Lung (tissue), 12 donors: ENCODE results near the gene BCL2L2. TPM values are rescaled to one million over a fixed set of nuclear protein-coding genes. Genes with fewer than 3 reads are reported as not detected.

ENCODE experiments used
- ATAC-seq: fragments of 200-7000 bp; cut with Tn5 transposase; one replicate; pipeline ENCODE4 v1.9.1; 2020; ENCODE audit warnings: moderate number of reproducible peaks; ENCODE audit not compliant: insufficient read depth, low FRiP score
- DNase-seq, 3 donors: peaks; one replicate each; pipeline ENCODE4 v3.0.0-alpha.2; 2013 to 2017
- H3K27ac ChIP-seq, 2 donors: one replicate each; pipeline ENCODE4 v1.5.1; 2013; ENCODE audit warnings: mild to moderate bottlenecking in 2 of 2, moderate library complexity in 2 of 2, control low read depth in 1 of 2, inconsistent platforms in 1 of 2, low read depth in 1 of 2, low read length in 1 of 2
- H3K27me3 ChIP-seq, 3 donors: one replicate each; pipeline ENCODE4 v1.5.1; 2013; ENCODE audit warnings: low read length in 2 of 3; ENCODE audit not compliant: control insufficient read depth in 3 of 3, insufficient read depth in 3 of 3
- H3K36me3 ChIP-seq, 4 donors: one replicate each; pipeline ENCODE4 v1.5.1; 2013; ENCODE audit warnings: low read length in 4 of 4, mild to moderate bottlenecking in 1 of 4, moderate library complexity in 1 of 4; ENCODE audit not compliant: control insufficient read depth in 4 of 4, insufficient read depth in 4 of 4
- H3K4me1 ChIP-seq, 5 donors: one replicate each; pipeline ENCODE4 v1.5.1; 2013; ENCODE audit warnings: low read length in 5 of 5, mild to moderate bottlenecking in 2 of 5, moderate library complexity in 1 of 5; ENCODE audit not compliant: control insufficient read depth in 5 of 5, insufficient read depth in 5 of 5
- H3K4me3 ChIP-seq: one replicate; pipeline ENCODE4 v1.5.1; 2013; ENCODE audit warnings: mild to moderate bottlenecking, control low read depth, moderate library complexity
- H3K9ac ChIP-seq, 2 donors: one replicate each; pipeline ENCODE4 v1.5.1; 2013; ENCODE audit warnings: low read length in 2 of 2, control low read depth in 1 of 2; ENCODE audit not compliant: insufficient read depth in 1 of 2
- H3K9me3 ChIP-seq, 4 donors: one replicate each; pipeline ENCODE4 v1.5.1; 2013; ENCODE audit warnings: low read length in 3 of 4, mild to moderate bottlenecking in 1 of 4, moderate library complexity in 1 of 4; ENCODE audit not compliant: control insufficient read depth in 4 of 4, insufficient read depth in 3 of 4
- WGBS, 2 donors: extraction: QIAGEN DNeasy Blood & Tissue Kit; methylation state at CpG; one replicate each; pipeline ENCODE4 v1.1.7; 2013; 5-methylcytosine and 5-hydroxymethylcytosine counted together
- polyA plus RNA-seq, 2 donors: library from polyadenylated mRNA; stranded (reverse); fragments of 200-250 nt; gene quantifications; one replicate each; pipeline ENCODE4 v1.2.1, GENCODE V29; 2013
- total RNA-seq, 2 donors: library from RNA; depleted of rRNA in 1 of 2; stranded (reverse); fragments of >200 nt in 1 of 2; gene quantifications; one replicate each; pipeline ENCODE4 v1.2.1, GENCODE V29; 2014 to 2021
- TF ChIP-seq, protein P1 (sequence below): IDR thresholded peaks from 2 replicates; pipeline ENCODE4 v1.5.1; 2012; ENCODE audit warnings: mild to moderate bottlenecking; ENCODE audit errors: control extremely low read depth, extremely low read depth
- donor health status: control.
- donor health status: control.
- donor health status: Bipolar disorder and iron deficiency.
- donor health status: healthy.
- donor health status: DM: yes; HTN: yes; CAD: no.

BCL2L2 gene
- total and polyA plus RNA-seq, 4 donors = 20.8 to 52.8 (median 39.8) TPM

DNA sequence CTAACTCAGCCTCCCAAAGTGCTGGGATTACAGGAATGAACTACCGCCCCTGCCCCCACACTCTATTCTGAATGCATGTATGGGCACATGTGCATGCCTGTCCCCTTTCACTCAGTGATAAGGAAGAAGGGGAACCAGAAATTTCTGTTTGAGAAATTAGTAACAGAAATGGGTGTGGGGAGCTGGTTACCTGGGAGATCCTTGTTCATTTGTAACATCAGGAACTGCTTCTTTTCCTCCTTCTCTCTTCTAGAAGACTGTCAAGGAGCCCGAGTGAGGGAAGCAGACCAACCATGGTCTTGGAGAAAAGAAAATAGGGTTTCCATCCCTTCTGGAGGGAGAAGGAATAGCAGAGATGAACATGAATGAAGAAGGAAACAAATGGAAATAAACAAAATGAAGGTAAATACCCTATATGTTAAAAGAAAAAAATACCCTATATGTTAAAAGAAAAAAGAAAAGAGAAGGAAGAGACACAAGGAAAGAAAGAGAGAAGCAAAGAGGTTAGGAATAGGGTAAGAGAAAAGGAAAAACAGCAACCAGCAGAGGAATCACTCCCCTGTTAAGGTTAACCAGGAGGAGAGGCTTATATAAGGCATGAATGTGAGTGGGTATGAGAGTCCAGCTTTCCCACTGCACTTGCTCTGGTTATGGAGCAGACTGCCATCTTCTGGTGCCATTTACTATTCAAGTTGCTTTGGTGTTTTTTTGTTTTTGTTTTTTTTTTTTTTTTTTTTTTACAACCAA is 7.2 kb upstream of the BCL2L2 start:
- DNase-seq (peak in 2 of 3 donors; percentile 57 to 72), ATAC-seq (no peak)
- TF ChIP-seq, protein P1, sequence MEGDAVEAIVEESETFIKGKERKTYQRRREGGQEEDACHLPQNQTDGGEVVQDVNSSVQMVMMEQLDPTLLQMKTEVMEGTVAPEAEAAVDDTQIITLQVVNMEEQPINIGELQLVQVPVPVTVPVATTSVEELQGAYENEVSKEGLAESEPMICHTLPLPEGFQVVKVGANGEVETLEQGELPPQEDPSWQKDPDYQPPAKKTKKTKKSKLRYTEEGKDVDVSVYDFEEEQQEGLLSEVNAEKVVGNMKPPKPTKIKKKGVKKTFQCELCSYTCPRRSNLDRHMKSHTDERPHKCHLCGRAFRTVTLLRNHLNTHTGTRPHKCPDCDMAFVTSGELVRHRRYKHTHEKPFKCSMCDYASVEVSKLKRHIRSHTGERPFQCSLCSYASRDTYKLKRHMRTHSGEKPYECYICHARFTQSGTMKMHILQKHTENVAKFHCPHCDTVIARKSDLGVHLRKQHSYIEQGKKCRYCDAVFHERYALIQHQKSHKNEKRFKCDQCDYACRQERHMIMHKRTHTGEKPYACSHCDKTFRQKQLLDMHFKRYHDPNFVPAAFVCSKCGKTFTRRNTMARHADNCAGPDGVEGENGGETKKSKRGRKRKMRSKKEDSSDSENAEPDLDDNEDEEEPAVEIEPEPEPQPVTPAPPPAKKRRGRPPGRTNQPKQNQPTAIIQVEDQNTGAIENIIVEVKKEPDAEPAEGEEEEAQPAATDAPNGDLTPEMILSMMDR = no peak
- Histone ChIP-seq H3K9me3 (no peaks in the 10 kb centered on the region), H3K4me1 (peaks cover 5 to 16% (median 9%) of the 10 kb centered on the region in 5 donors), H3K27ac (peak overlapping the region in 1 of 2 donors; percentile 17), H3K4me3 (no peak overlapping the region), H3K27me3 (peaks cover 0 to under 1% (median 0%) of the 10 kb centered on the region in 3 donors), H3K9ac (no peak overlapping the region), H3K36me3 (peaks cover 0 to 7% (median 4%) of the 10 kb centered on the region in 4 donors)
- 81 to 83% methylated on average over 2 of the region's 2 CpGs for WGBS, 2 donors

DNA sequence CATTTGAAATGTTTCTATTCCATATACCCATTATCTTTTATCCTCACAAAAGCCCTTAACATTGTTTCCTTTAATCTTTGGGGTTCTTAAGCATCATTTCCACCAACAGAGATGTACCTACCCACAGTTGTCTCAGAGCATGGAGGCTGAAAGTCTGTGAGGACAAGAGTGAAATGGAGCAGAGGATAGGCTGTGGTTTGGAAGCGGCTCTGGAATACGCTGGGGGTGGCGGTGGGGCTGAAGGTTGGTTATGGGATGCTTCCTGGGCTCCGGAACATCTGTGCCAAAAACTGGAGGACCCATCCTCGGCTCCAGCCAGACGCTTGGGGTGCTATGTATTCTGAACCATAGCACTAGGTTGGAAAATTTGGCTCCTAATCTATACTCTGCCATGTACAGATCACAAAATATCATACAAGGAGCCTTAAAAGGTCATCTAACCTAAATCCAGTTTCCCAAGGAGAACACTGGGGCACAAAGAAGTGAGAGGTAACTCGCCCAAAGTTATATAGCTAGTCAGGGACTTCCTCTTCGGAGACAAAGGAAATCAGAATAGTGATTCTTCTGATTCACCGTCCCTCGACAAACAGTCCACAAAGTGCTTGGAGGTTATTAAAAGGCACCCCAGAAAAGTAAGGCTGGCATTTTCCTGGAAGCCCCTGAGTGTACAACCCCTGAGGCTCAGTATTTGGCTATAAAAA is 6.5 kb upstream of the BCL2L2 start:
- Histone ChIP-seq H3K4me1 (peaks cover 3 to 16% (median 9%) of the 10 kb centered on the region in 5 donors), H3K36me3 (peaks cover 0 to 7% (median 4%) of the 10 kb centered on the region in 4 donors), H3K9me3 (no peaks in the 10 kb centered on the region), H3K9ac (peak overlapping the region; percentile 86 to 89), H3K4me3 (no peak overlapping the region), H3K27me3 (no peaks in the 10 kb centered on the region), H3K27ac (peak overlapping the region; percentile 92 to 97)
- ATAC-seq (no peak), DNase-seq (no peak)
- 60 to 70% methylated on average over 10 of the region's 10 CpGs for WGBS, 2 donors
- TF ChIP-seq, protein P1 = no peak

DNA sequence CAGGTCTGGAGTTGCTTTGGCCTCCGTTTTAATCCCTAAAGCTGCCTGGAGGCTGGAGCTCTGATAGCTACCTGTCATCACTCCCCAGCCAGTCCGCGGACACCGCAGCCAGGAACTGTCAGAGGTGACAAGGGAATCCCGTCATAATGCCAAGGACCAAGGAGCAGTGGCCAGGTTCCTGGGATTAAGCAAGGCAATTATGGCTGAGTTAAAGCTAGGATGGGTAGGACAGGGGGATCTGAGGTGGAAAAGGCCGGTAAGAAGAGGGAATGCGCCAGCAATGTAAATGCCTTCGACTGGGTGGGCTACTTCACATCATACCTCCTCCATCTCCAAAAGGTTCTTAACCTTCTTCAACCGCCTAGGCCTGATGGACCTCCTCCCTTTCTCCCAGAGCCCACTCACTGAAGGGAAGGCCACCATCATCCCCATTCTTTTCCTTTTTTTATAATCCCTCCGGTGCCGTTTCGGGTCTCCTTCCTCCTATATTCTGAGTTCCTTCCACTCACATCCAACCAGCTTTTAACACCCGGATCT is 5.9 kb upstream of the BCL2L2 start:
- H3K4me3 ChIP-seq = peak overlapping the region; percentile 43
- no peaks in the 10 kb centered on the region for H3K27me3 ChIP-seq
- peak overlapping the region; percentile 92 to 97 for H3K27ac ChIP-seq
- WGBS, 2 donors = 2% methylated on average over 13 of the region's 13 CpGs
- DNase-seq (peak in 1 of 3 donors; percentile 38), ATAC-seq (no peak)
- H3K9me3 ChIP-seq = no peaks in the 10 kb centered on the region
- peaks cover 2 to 18% (median 9%) of the 10 kb centered on the region in 5 donors for H3K4me1 ChIP-seq
- peak overlapping the region; percentile 86 to 89 for H3K9ac ChIP-seq
- TF ChIP-seq, protein P1 = no peak
- peaks cover 0 to 7% (median 4%) of the 10 kb centered on the region in 4 donors for H3K36me3 ChIP-seq
